ENCODE results near the gene LRRC71. TPM values are rescaled to one million over a fixed set of nuclear protein-coding genes. Genes with fewer than 3 reads are reported as not detected.

LRRC71 gene
- total and polyA plus RNA-seq, 3 donors from 2014 or later = 17.5 to 49.2 (median 23.1) TPM

GRCh38 chr1:156881101-156881500 is 39.3 kb upstream of the LRRC71 start:
- WGBS, 2 donors = 76 to 91% methylated on average over 3 to 10 of the region's 10 CpGs
- intact Hi-C loops (cut with DNase I; ENCODE audit: low total_unique reads) = no loop called here
- Histone ChIP-seq H3K4me3 (no peak overlapping the region), H3K36me3 (ENCODE audit: low read depth, missing control alignments) (no peaks in the 10 kb centered on the region), H3K27ac (no peak overlapping the region), H3K9me3 (no peaks in the 10 kb centered on the region), H3K27me3 (no peaks in the 10 kb centered on the region), H3K4me1 (peaks cover 10% of the 10 kb centered on the region)
- no peak for TF ChIP-seq POLR2A (IDR thresholded peaks at IDR 0.05)
- TF ChIP-seq, protein P1, sequence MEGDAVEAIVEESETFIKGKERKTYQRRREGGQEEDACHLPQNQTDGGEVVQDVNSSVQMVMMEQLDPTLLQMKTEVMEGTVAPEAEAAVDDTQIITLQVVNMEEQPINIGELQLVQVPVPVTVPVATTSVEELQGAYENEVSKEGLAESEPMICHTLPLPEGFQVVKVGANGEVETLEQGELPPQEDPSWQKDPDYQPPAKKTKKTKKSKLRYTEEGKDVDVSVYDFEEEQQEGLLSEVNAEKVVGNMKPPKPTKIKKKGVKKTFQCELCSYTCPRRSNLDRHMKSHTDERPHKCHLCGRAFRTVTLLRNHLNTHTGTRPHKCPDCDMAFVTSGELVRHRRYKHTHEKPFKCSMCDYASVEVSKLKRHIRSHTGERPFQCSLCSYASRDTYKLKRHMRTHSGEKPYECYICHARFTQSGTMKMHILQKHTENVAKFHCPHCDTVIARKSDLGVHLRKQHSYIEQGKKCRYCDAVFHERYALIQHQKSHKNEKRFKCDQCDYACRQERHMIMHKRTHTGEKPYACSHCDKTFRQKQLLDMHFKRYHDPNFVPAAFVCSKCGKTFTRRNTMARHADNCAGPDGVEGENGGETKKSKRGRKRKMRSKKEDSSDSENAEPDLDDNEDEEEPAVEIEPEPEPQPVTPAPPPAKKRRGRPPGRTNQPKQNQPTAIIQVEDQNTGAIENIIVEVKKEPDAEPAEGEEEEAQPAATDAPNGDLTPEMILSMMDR (IDR thresholded peaks at IDR 0.05) = no peak
- DNase-seq = no peak

DNA sequence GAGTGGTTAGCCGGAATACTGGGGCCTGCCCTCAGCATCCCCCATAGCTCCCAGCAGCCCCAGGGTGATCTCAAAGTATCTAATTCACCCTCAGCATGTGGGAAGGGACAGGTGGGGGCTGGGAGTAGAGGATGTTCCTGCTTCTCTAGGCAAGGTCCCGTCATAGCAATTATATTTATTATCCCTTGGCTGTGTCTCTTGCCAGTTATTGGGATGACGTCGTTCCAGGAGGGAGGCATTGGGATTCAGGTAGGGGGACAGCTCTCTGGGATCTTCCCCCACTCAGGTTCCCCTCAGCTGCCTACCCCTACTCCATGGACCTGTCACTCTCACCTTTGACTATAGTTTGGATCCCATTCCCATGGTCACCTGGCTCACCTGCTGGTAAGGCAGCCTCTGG is 38.8 kb upstream of the LRRC71 start:
- Histone ChIP-seq H3K4me1 (peaks cover 7% of the 10 kb centered on the region), H3K27ac (no peak overlapping the region), H3K36me3 (ENCODE audit: low read depth, missing control alignments) (no peaks in the 10 kb centered on the region), H3K27me3 (no peaks in the 10 kb centered on the region), H3K9me3 (no peaks in the 10 kb centered on the region), H3K4me3 (no peak overlapping the region)
- WGBS, 2 donors = 66 to 84% methylated on average over 3 to 4 of the region's 4 CpGs
- intact Hi-C loops (cut with DNase I; ENCODE audit: low total_unique reads) = no loop called here
- TF ChIP-seq, protein P1 (IDR thresholded peaks at IDR 0.05) = no peak
- no peak for TF ChIP-seq POLR2A (IDR thresholded peaks at IDR 0.05)
- no peak for DNase-seq

GRCh38 chr1:156882543-156882942 is 37.9 kb upstream of the LRRC71 start:
- H3K27me3 ChIP-seq = no peaks in the 10 kb centered on the region
- H3K4me3 ChIP-seq = no peak overlapping the region
- no peaks in the 10 kb centered on the region for H3K9me3 ChIP-seq
- H3K4me1 ChIP-seq = peaks cover 3% of the 10 kb centered on the region
- TF ChIP-seq POLR2A (IDR thresholded peaks at IDR 0.05) = no peak
- TF ChIP-seq, protein P1 (IDR thresholded peaks at IDR 0.05) = no peak
- no peak overlapping the region for H3K27ac ChIP-seq
- intact Hi-C loops (cut with DNase I; ENCODE audit: low total_unique reads) = no loop called here
- WGBS, 2 donors = 89 to 94% methylated on average over 3 of the region's 3 CpGs
- H3K36me3 ChIP-seq (ENCODE audit: low read depth, missing control alignments) = no peaks in the 10 kb centered on the region
- DNase-seq = no peak

DNA sequence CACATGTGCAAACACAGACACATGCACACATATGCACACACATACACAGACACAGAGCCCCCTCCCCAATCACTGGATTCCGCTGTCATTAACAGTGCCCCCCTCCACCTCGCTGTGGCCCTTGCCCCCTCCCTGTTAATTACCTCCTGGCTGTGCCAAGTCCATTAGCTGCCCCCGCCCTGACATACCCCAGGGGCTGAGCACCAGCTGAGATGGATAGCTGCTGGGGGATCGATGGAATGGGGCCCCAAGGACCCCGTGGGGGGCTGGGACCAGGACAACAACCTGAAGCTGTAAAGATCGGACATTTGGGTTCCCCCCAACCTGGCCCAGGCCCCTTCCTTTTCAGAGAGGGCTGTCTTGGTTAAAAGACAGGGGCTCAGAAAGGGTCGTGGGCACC is 36.5 kb upstream of the LRRC71 start:
- intact Hi-C loops (cut with DNase I; ENCODE audit: low total_unique reads) = no loop called here
- no peaks in the 10 kb centered on the region for H3K27me3 ChIP-seq
- no peak for DNase-seq
- H3K36me3 ChIP-seq (ENCODE audit: low read depth, missing control alignments) = no peaks in the 10 kb centered on the region
- no peak overlapping the region for H3K4me3 ChIP-seq
- H3K9me3 ChIP-seq = no peaks in the 10 kb centered on the region
- H3K27ac ChIP-seq = no peak overlapping the region
- 77 to 79% methylated on average over 7 of the region's 7 CpGs for WGBS, 2 donors
- no peak for TF ChIP-seq POLR2A (IDR thresholded peaks at IDR 0.05)
- TF ChIP-seq, protein P1 (IDR thresholded peaks at IDR 0.05) = no peak
- no peaks in the 10 kb centered on the region for H3K4me1 ChIP-seq

DNA sequence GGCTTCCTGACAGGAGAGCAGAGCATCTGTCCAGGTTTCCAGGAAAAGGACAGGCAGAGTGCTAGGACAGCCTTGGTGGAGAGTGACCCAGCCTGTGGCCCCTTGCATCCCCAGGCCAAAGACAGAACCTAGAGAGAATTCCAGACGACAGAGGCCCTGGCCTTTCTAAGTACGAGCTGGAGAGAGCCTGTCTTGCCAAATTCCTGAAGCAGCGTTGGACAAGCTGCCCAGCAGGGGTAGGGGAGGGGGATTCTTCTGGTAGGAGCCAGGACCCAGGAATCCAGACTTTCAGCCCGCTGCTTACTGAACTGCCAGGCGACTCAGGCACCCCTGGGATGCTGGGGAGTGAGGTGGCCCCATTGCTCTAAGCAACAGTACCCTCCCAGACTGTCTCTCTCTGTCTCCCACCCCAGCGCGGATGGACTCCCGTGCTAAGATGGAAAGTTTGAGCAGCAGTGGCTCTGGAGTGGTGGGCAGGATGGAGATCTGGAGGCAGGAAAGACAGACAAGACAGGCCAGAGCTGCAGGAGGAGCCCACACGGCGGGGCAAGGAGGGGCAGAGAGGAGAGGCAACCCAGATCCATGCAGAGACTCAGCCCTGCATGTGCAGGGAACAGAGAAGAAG is 35.8 kb upstream of the LRRC71 start:
- intact Hi-C loops (cut with DNase I; ENCODE audit: low total_unique reads) = no loop called here
- no peak for DNase-seq
- H3K36me3 ChIP-seq (ENCODE audit: low read depth, missing control alignments) = no peaks in the 10 kb centered on the region
- H3K9me3 ChIP-seq = no peaks in the 10 kb centered on the region
- WGBS, 2 donors = 61 to 66% methylated on average over 5 to 10 of the region's 10 CpGs
- no peak for TF ChIP-seq POLR2A (IDR thresholded peaks at IDR 0.05)
- TF ChIP-seq, protein P1 (IDR thresholded peaks at IDR 0.05) = no peak
- no peak overlapping the region for H3K27ac ChIP-seq
- no peaks in the 10 kb centered on the region for H3K27me3 ChIP-seq
- no peaks in the 10 kb centered on the region for H3K4me1 ChIP-seq
- no peak overlapping the region for H3K4me3 ChIP-seq

Data from testis (tissue), 3 donors.